HEK293 (cell line): Measurements from ENCODE around the gene DPEP1.

ENCODE experiments used
- CTCF ChIA-PET: fragments of 350-600 bp; formaldehyde crosslinking; extraction: SDS; loops from one replicate; lab custom pipeline; 2021; ENCODE audit warnings: antibody characterized with exemption; lab: Yijun Ruan, JAX
- POLR2A ChIA-PET: fragments of 300-600 bp; formaldehyde crosslinking; extraction: SDS; loops from one replicate; lab custom pipeline; 2020; ENCODE audit warnings: antibody characterized with exemption, inconsistent platforms; lab: Yijun Ruan, JAX
- H3K27ac ChIP-seq: fragments of 200-500 bp; sonication (Bioruptor generic); 2 replicates; pipeline ENCODE4 v1.5.1; 2014; ENCODE audit warnings: low read depth, low read length, control low read depth, inconsistent platforms; ENCODE audit errors: extremely low read depth
- H3K36me3 ChIP-seq, 2 experiments: fragments of 200-500 bp in 1 of 2; sonication (Bioruptor generic) in 1 of 2; 1 replicate in 1 of 2; 2 replicates in 1 of 2; pipeline ENCODE4 v1.5.1; 2014 to 2017; ENCODE audit warnings: inconsistent platforms in 2 of 2, low read length in 2 of 2; ENCODE audit not compliant: control insufficient read depth in 2 of 2, insufficient read depth in 1 of 2
- H3K4me1 ChIP-seq: fragments of 200-500 bp; sonication (Bioruptor generic); 2 replicates; pipeline ENCODE4 v1.5.1; 2014; ENCODE audit warnings: mild to moderate bottlenecking, low read length, inconsistent platforms; ENCODE audit not compliant: control insufficient read depth, insufficient read depth
- H3K4me3 ChIP-seq: 2 replicates; pipeline ENCODE4 v1.5.1; 2011; ENCODE audit warnings: low read depth, mild to moderate bottlenecking, control low read depth, low read length, moderate library complexity
- H3K9me3 ChIP-seq: fragments of 200-500 bp; sonication (Bioruptor generic); 2 replicates; pipeline ENCODE4 v1.5.1; 2014; ENCODE audit warnings: low read depth, low read length, inconsistent platforms; ENCODE audit not compliant: control insufficient read depth, insufficient read depth
- KLF1 ChIP-seq: fragments of 450-650 bp; formaldehyde crosslinking; IDR thresholded peaks from 2 replicates; pipeline ENCODE4 v1.5.1; 2016; ENCODE audit warnings: missing biosample characterization, missing genetic modification characterization
- KLF8 ChIP-seq: fragments of 450-650 bp; formaldehyde crosslinking; IDR thresholded peaks from 2 replicates; pipeline ENCODE4 v1.5.1; 2016; ENCODE audit warnings: missing biosample characterization, missing genetic modification characterization
- KLF9 ChIP-seq: fragments of 450-650 bp; formaldehyde crosslinking; IDR thresholded peaks from 2 replicates; pipeline ENCODE4 v1.5.1; 2016; ENCODE audit warnings: missing biosample characterization, missing genetic modification characterization, low read depth
- SCRT2 ChIP-seq: fragments of 450-650 bp; formaldehyde crosslinking; IDR thresholded peaks from 2 replicates; pipeline ENCODE4 v1.5.1; 2016; ENCODE audit warnings: missing biosample characterization, missing genetic modification characterization
- SP7 ChIP-seq: fragments of 450-650 bp; formaldehyde crosslinking; IDR thresholded peaks from 2 replicates; pipeline ENCODE4 v1.5.1; 2016; ENCODE audit warnings: missing biosample characterization, missing genetic modification characterization
- TCF7L2 ChIP-seq: IDR thresholded peaks from 2 replicates; pipeline ENCODE4 v1.6.1; 2011; ENCODE audit warnings: low read depth, mild to moderate bottlenecking, inconsistent platforms, low read length, moderate library complexity, borderline replicate concordance
- ZBTB10 ChIP-seq: fragments of 450-650 bp; formaldehyde crosslinking; IDR thresholded peaks from 2 replicates; pipeline ENCODE4 v1.5.1; 2016; ENCODE audit warnings: missing biosample characterization, missing genetic modification characterization
- ZFP41 ChIP-seq: fragments of 450-650 bp; formaldehyde crosslinking; IDR thresholded peaks from 2 replicates; pipeline ENCODE4 v1.5.1; 2016; ENCODE audit warnings: missing biosample characterization, missing genetic modification characterization, borderline replicate concordance
- ZNF10 ChIP-seq: fragments of 450-650 bp; formaldehyde crosslinking; IDR thresholded peaks from 2 replicates; pipeline ENCODE4 v1.5.1; 2017; ENCODE audit warnings: missing biosample characterization, missing genetic modification characterization
- ZNF16 ChIP-seq: fragments of 450-650 bp; formaldehyde crosslinking; IDR thresholded peaks from 2 replicates; pipeline ENCODE4 v1.5.1; 2016; ENCODE audit warnings: low read depth, missing biosample characterization, missing genetic modification characterization
- ZNF19 ChIP-seq: fragments of 450-650 bp; formaldehyde crosslinking; IDR thresholded peaks from 2 replicates; pipeline ENCODE4; 2016; ENCODE audit warnings: missing biosample characterization, missing genetic modification characterization, low read depth
- ZNF23 ChIP-seq: fragments of 450-650 bp; formaldehyde crosslinking; IDR thresholded peaks from 2 replicates; pipeline ENCODE4 v1.5.1; 2016; ENCODE audit warnings: missing biosample characterization, missing genetic modification characterization, borderline replicate concordance
- ZNF280D ChIP-seq: fragments of 450-650 bp; formaldehyde crosslinking; IDR thresholded peaks from 2 replicates; pipeline ENCODE4 v1.5.1; 2016; ENCODE audit warnings: missing biosample characterization, missing genetic modification characterization
- ZNF335 ChIP-seq: fragments of 450-650 bp; formaldehyde crosslinking; conservative IDR thresholded peaks from 2 replicates; pipeline ENCODE4 v1.5.1; 2016; ENCODE audit warnings: missing biosample characterization, missing genetic modification characterization
- ZNF394 ChIP-seq: fragments of 450-650 bp; formaldehyde crosslinking; IDR thresholded peaks from 2 replicates; pipeline ENCODE4 v1.5.1; 2016; ENCODE audit warnings: missing biosample characterization, missing genetic modification characterization, mild to moderate bottlenecking, moderate library complexity, borderline replicate concordance
- ZNF398 ChIP-seq: fragments of 450-650 bp; formaldehyde crosslinking; IDR thresholded peaks from 2 replicates; pipeline ENCODE4 v1.5.1; 2017; ENCODE audit warnings: missing biosample characterization, missing genetic modification characterization
- ZNF610 ChIP-seq: fragments of 450-650 bp; formaldehyde crosslinking; IDR thresholded peaks from 2 replicates; pipeline ENCODE4 v1.5.1; 2016; ENCODE audit warnings: missing biosample characterization, missing genetic modification characterization, borderline replicate concordance
- ZNF664 ChIP-seq: fragments of 450-650 bp; formaldehyde crosslinking; IDR thresholded peaks from 2 replicates; pipeline ENCODE4 v1.5.1; 2016; ENCODE audit warnings: missing biosample characterization, missing genetic modification characterization
- ZNF776 ChIP-seq: fragments of 450-650 bp; formaldehyde crosslinking; IDR thresholded peaks from 2 replicates; pipeline ENCODE4 v1.5.0; 2017; ENCODE audit warnings: missing biosample characterization, missing genetic modification characterization, borderline replicate concordance
- ZNF843 ChIP-seq: fragments of 450-650 bp; formaldehyde crosslinking; IDR thresholded peaks from 2 replicates; pipeline ENCODE4 v1.5.1; 2016; ENCODE audit warnings: missing biosample characterization, missing genetic modification characterization
- TF ChIP-seq, protein P1 (sequence below): fragments of 450-650 bp; formaldehyde crosslinking; IDR thresholded peaks from 2 replicates; pipeline ENCODE4 v1.5.1; 2016; ENCODE audit warnings: missing biosample characterization, missing genetic modification characterization
- TF ChIP-seq, protein P2 (sequence below): fragments of 450-650 bp; IDR thresholded peaks from 2 replicates; pipeline ENCODE4 v1.5.1; 2018; ENCODE audit warnings: missing biosample characterization, mild to moderate bottlenecking, missing genetic modification characterization
- TF ChIP-seq, protein P3 (sequence below): fragments of 450-650 bp; formaldehyde crosslinking; IDR thresholded peaks from 2 replicates; pipeline ENCODE4 v1.5.1; 2016; ENCODE audit warnings: missing biosample characterization, missing genetic modification characterization, low read depth

DPEP1 gene

GRCh38 chr16:89586853-89587252, 26.6 kb upstream of the DPEP1 start:
- H3K4me3 ChIP-seq: no peak overlapping the region
- POLR2A ChIA-PET: no interaction called here
- no peaks in the 10 kb centered on the region for H3K4me1 ChIP-seq

More at GRCh38 chr16:89586853-89587252, 26.6 kb upstream of the DPEP1 start:
- CTCF ChIA-PET: no interaction called here
- Histone ChIP-seq H3K9me3 (no peaks in the 10 kb centered on the region), H3K27ac (no peak overlapping the region), H3K36me3 (no peaks in the 10 kb centered on the region)
- TF ChIP-seq TCF7L2 (no peak), ZNF23 (no peak), ZNF335 (tag by site-specific recombination) (no peak), ZNF776 (tag by site-specific recombination) (no peak), SCRT2 (tag by site-specific recombination) (no peak), ZNF394 (no peak), ZNF610 (tag by site-specific recombination) (no peak), KLF9 (0 out of 2 replicates have a peak, but pooled peaks have one; percentile 18), ZNF19 (tag by site-specific recombination) (no peak), ZNF280D (tag by site-specific recombination) (no peak), ZFP41 (no peak), ZNF843 (no peak), KLF1 (tag by site-specific recombination) (peak; percentile 32; the same call in 1 of the 2 replicates), ZNF664 (no peak), KLF8 (tag by site-specific recombination) (0 out of 2 replicates have a peak, but pooled peaks have one; percentile 25), ZNF10 (tag by site-specific recombination) (no peak), ZNF16 (tag by site-specific recombination) (no peak), SP7 (tag by site-specific recombination) (no peak), ZNF398 (tag by site-specific recombination) (no peak), ZBTB10 (tag by site-specific recombination) (no peak)
- TF ChIP-seq, protein P1, sequence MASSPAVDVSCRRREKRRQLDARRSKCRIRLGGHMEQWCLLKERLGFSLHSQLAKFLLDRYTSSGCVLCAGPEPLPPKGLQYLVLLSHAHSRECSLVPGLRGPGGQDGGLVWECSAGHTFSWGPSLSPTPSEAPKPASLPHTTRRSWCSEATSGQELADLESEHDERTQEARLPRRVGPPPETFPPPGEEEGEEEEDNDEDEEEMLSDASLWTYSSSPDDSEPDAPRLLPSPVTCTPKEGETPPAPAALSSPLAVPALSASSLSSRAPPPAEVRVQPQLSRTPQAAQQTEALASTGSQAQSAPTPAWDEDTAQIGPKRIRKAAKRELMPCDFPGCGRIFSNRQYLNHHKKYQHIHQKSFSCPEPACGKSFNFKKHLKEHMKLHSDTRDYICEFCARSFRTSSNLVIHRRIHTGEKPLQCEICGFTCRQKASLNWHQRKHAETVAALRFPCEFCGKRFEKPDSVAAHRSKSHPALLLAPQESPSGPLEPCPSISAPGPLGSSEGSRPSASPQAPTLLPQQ (tag by site-specific recombination): 0 out of 2 replicates have a peak, but pooled peaks have one; percentile 20
- TF ChIP-seq, protein P2, sequence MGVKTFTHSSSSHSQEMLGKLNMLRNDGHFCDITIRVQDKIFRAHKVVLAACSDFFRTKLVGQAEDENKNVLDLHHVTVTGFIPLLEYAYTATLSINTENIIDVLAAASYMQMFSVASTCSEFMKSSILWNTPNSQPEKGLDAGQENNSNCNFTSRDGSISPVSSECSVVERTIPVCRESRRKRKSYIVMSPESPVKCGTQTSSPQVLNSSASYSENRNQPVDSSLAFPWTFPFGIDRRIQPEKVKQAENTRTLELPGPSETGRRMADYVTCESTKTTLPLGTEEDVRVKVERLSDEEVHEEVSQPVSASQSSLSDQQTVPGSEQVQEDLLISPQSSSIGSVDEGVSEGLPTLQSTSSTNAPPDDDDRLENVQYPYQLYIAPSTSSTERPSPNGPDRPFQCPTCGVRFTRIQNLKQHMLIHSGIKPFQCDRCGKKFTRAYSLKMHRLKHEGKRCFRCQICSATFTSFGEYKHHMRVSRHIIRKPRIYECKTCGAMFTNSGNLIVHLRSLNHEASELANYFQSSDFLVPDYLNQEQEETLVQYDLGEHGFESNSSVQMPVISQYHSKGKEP: no peak
- TF ChIP-seq, protein P3, sequence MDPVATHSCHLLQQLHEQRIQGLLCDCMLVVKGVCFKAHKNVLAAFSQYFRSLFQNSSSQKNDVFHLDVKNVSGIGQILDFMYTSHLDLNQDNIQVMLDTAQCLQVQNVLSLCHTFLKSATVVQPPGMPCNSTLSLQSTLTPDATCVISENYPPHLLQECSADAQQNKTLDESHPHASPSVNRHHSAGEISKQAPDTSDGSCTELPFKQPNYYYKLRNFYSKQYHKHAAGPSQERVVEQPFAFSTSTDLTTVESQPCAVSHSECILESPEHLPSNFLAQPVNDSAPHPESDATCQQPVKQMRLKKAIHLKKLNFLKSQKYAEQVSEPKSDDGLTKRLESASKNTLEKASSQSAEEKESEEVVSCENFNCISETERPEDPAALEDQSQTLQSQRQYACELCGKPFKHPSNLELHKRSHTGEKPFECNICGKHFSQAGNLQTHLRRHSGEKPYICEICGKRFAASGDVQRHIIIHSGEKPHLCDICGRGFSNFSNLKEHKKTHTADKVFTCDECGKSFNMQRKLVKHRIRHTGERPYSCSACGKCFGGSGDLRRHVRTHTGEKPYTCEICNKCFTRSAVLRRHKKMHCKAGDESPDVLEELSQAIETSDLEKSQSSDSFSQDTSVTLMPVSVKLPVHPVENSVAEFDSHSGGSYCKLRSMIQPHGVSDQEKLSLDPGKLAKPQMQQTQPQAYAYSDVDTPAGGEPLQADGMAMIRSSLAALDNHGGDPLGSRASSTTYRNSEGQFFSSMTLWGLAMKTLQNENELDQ (tag by site-specific recombination): no peak
